Upper lobe of right lung (tissue), 1 donor: Measurements from ENCODE around the gene LSM8. TPM values are rescaled to one million over a fixed set of nuclear protein-coding genes. Genes with fewer than 3 reads are reported as not detected.

Experiments used
- ATAC-seq: fragments of 200-7000 bp; cut with Tn5 transposase; one replicate; pipeline ENCODE4 v1.9.1; 2020; ENCODE audit warnings: mild to moderate bottlenecking, moderate library complexity
- DNase-seq: peaks from one replicate; pipeline ENCODE4 v3.0.0-alpha.2; 2020
- H3K27ac ChIP-seq: fragments of 200-600 bp; one replicate; pipeline ENCODE4 v1.8.0; 2022
- H3K27me3 ChIP-seq: fragments of 200-600 bp; one replicate; pipeline ENCODE4 v1.8.0; 2022; ENCODE audit warnings: mild to moderate bottlenecking
- H3K36me3 ChIP-seq: fragments of 200-600 bp; one replicate; pipeline ENCODE4 v1.8.0; 2022
- H3K4me1 ChIP-seq: fragments of 200-600 bp; one replicate; pipeline ENCODE4 v1.8.0; 2022
- H3K4me3 ChIP-seq: fragments of 200-600 bp; one replicate; pipeline ENCODE4 v1.8.0; 2022; ENCODE audit warnings: mild to moderate bottlenecking
- H3K9me3 ChIP-seq: fragments of 200-600 bp; one replicate; pipeline ENCODE4 v1.8.0; 2022
- intact Hi-C: fragments of 100-400 bp; cut with DNase I; formaldehyde crosslinking; loops from one replicate; pipeline ENCODE4 v1.11.0; 2022
- total RNA-seq: library from RNA; stranded (reverse); fragmentation: NEBNext Ultra II Directional; extraction: Animal tissue kit (Norgen Biotek cat#: 25700); gene quantifications from one replicate; pipeline ENCODE4 v1.2.1, GENCODE V29; 2021
- TF ChIP-seq, protein P1 (sequence below): fragments of 200-600 bp; IDR thresholded peaks from one replicate; pipeline ENCODE4 v1.8.0; 2022; ENCODE audit warnings: antibody characterized with exemption
- donor health status: DM: no; HTN: yes; CAD: no; lungs with severe emphysema.

LSM8 gene
- total RNA-seq, 1 donor from 2014 or later, result 28.3 TPM

DNA sequence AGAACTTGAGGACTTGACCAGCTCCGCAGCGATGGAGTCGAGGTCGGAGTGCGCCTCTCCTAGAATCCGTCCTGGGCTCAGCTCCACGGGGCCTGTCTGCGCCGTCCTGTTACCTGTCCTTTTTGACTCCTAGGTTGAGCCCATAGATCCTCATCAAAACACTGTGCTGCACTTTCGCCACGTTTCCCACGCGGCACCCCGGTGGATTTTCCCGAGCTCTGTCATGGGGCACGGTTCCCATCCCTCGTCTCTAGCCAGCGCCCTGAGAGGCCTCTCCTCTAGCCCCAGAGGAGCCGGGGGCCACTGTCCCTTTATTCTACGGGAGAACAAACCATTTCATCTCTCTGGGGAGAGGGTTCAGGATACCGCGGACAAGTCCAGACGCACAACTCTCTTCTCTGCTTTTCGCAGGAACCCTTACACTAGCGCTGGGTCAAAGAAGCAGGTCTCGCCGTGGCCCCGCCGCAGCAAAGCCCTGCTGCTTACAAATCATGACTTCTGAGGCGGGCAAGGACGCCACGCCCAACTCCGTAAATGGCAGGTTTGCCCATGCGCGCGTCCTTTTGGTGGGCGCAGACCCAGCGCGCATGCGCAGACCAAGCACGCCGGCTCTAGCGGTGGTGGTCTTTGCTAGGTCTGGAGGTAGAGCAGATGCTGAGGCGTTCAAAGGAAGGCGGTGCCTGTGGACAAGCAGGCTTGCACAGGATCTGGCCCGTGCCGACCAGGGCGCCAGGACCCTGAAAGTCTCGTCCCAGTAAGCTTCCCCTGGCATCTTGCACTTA is 30.3 kb downstream of the LSM8 start:
- TF ChIP-seq, protein P1, sequence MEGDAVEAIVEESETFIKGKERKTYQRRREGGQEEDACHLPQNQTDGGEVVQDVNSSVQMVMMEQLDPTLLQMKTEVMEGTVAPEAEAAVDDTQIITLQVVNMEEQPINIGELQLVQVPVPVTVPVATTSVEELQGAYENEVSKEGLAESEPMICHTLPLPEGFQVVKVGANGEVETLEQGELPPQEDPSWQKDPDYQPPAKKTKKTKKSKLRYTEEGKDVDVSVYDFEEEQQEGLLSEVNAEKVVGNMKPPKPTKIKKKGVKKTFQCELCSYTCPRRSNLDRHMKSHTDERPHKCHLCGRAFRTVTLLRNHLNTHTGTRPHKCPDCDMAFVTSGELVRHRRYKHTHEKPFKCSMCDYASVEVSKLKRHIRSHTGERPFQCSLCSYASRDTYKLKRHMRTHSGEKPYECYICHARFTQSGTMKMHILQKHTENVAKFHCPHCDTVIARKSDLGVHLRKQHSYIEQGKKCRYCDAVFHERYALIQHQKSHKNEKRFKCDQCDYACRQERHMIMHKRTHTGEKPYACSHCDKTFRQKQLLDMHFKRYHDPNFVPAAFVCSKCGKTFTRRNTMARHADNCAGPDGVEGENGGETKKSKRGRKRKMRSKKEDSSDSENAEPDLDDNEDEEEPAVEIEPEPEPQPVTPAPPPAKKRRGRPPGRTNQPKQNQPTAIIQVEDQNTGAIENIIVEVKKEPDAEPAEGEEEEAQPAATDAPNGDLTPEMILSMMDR, result no peak
- no peaks in the 10 kb centered on the region for H3K36me3 ChIP-seq
- ATAC-seq, result peak; percentile 90
- no peaks in the 10 kb centered on the region for H3K9me3 ChIP-seq
- no peaks in the 10 kb centered on the region for H3K4me1 ChIP-seq
- intact Hi-C loops, result no loop called here
- H3K4me3 ChIP-seq, result peak overlapping the region; percentile 60
- DNase-seq, result peak; percentile 83
- H3K27ac ChIP-seq, result no peak overlapping the region
- H3K27me3 ChIP-seq, result no peaks in the 10 kb centered on the region

DNA sequence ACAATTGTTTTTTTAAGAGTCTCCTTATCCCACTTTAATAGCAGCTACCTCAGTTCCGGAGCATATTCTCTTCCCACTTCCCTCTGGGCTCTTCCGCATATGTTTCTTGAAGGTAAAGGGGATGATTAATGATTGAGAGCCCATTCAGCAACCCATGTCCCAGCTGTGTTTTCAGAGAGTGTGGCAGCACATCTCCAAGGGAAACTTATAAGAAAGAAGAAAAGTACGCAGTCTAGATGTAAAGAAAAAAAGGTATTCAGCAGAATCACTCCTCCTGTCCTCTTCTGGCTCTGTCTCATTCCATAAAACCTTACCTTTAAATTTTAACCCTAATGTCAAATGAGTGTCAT is 30.8 kb downstream of the LSM8 start:
- ATAC-seq, result no peak
- intact Hi-C loops, result no loop called here
- Histone ChIP-seq H3K4me1 (no peaks in the 10 kb centered on the region), H3K27me3 (no peaks in the 10 kb centered on the region), H3K36me3 (no peaks in the 10 kb centered on the region), H3K4me3 (peak overlapping the region; percentile 60), H3K9me3 (no peaks in the 10 kb centered on the region), H3K27ac (no peak overlapping the region)
- TF ChIP-seq, protein P1, result no peak
- no peak for DNase-seq

GRCh38 chr7:118217210-118217619 is 33.3 kb downstream of the LSM8 start:
- no peaks in the 10 kb centered on the region for H3K4me1 ChIP-seq
- no peak overlapping the region for H3K4me3 ChIP-seq
- TF ChIP-seq, protein P1, result no peak
- no peaks in the 10 kb centered on the region for H3K9me3 ChIP-seq
- H3K36me3 ChIP-seq, result no peaks in the 10 kb centered on the region
- no peak for DNase-seq
- intact Hi-C loops, result no loop called here
- ATAC-seq, result no peak
- no peaks in the 10 kb centered on the region for H3K27me3 ChIP-seq
- H3K27ac ChIP-seq, result no peak overlapping the region

DNA sequence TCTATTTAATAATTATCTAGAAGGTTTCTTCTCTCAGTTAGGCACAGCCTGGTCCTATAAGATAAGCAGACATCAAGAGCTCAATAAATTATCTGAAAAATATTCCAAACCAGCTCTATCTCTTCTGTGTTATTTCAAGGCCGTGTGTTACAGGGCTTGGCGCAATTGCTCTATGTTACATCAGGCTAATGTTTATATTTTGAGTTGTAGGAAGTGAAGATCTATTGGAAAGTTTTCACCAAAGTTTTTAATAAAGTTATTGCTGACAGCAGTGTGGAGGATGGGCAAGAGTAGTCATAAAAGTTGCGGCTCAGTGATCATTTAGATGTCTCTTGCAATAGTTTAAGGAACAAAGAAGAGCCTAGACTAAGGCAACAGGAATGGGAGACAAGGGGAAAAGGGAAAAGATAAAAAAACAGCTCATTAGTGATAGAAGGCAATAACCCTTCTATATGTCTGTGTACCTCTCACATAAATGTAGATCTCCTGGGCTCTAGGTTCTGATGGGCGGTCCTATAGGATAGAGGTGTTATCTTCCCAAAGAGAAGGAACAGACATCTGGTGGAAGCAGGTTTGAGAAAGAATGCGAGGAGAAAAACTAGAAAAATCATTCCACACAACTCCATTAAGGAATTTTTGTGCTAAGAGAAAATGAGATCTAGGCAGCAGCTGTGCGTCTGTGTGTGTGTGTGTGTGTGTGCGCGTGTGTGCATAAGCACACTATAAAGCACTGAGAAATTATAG is 34.6 kb downstream of the LSM8 start:
- Histone ChIP-seq H3K4me3 (no peak overlapping the region), H3K9me3 (no peaks in the 10 kb centered on the region), H3K27ac (no peak overlapping the region), H3K4me1 (no peaks in the 10 kb centered on the region), H3K27me3 (no peaks in the 10 kb centered on the region), H3K36me3 (no peaks in the 10 kb centered on the region)
- TF ChIP-seq, protein P1, result no peak
- intact Hi-C loops, result no loop called here
- DNase-seq (no peak), ATAC-seq (no peak)

- Histone ChIP-seq H3K27ac (no peak overlapping the region), H3K4me1 (no peaks in the 10 kb centered on the region), H3K27me3 (no peaks in the 10 kb centered on the region), H3K4me3 (no peak overlapping the region), H3K9me3 (no peaks in the 10 kb centered on the region), H3K36me3 (no peaks in the 10 kb centered on the region)
- ATAC-seq (no peak), DNase-seq (no peak)
- TF ChIP-seq, protein P1, result no peak
- intact Hi-C loops, result no loop called here
Measured at GRCh38 chr7:118219157-118219512, 35.2 kb downstream of the LSM8 start.
